Measurements from ENCODE around the gene C4orf17.

DNA sequence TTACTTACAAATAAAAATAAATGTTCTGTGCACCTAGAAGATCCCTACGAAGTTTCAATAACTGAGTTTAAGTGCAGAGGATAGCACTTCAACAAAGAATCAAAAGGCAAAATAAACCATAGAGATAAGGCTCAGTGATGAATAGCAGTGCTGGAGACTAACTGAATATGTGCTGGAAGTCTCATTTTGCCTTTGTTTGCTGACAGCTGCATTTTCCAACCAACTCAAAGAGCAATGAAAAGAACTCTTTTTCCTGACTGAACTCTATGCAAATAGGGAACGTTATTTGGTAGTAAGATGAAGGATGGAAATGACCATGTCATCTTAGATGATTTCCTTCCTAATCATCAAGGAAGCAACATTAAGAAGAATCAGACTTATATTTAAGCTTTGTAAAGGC is 42.9 kb upstream of the C4orf17 start:
- TF ChIP-seq, protein P1, sequence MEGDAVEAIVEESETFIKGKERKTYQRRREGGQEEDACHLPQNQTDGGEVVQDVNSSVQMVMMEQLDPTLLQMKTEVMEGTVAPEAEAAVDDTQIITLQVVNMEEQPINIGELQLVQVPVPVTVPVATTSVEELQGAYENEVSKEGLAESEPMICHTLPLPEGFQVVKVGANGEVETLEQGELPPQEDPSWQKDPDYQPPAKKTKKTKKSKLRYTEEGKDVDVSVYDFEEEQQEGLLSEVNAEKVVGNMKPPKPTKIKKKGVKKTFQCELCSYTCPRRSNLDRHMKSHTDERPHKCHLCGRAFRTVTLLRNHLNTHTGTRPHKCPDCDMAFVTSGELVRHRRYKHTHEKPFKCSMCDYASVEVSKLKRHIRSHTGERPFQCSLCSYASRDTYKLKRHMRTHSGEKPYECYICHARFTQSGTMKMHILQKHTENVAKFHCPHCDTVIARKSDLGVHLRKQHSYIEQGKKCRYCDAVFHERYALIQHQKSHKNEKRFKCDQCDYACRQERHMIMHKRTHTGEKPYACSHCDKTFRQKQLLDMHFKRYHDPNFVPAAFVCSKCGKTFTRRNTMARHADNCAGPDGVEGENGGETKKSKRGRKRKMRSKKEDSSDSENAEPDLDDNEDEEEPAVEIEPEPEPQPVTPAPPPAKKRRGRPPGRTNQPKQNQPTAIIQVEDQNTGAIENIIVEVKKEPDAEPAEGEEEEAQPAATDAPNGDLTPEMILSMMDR (IDR thresholded peaks at IDR 0.05 in 4 of 5, conservative IDR thresholded peaks at IDR 0.05 in 1 of 5): no peak
- no peak for TF ChIP-seq POLR2A (IDR thresholded peaks at IDR 0.05)
